ENCODE results near the gene ELMO1.

Gene ELMO1

DNA sequence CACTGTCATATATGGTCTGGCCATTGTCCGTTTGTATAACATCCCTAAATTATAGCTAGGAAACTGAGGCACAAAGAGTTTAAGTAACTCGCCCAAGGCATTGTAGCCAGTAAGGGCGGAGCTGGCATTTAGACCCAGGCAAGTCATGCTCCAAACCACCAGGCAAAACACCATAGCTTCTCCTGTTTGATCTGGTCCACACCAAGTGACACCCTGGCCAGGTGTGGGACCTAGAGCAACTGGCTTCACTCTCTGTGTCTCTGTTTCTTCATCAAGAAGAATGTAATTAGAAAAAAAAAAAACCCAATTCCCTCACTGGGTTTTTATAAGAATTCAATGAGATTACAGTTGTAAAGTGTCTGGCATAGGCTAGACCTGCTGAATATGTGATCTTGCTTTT lies 639.2 kb downstream of the ELMO1 start:
- H3K4me1 ChIP-seq (ENCODE audit: control insufficient read depth, insufficient read depth, low read length) = no peaks in the 10 kb centered on the region; the same call in 1 of the 2 replicates
- H3K9ac ChIP-seq (ENCODE audit: low read depth, low read length) = no peak overlapping the region
- no peak overlapping the region for H3K27ac ChIP-seq (ENCODE audit: low read depth, low read length)
- H3K27me3 ChIP-seq (ENCODE audit: control insufficient read depth, insufficient read depth, low read length) = no peaks in the 10 kb centered on the region
- no peaks in the 10 kb centered on the region for H3K36me3 ChIP-seq (ENCODE audit: control insufficient read depth, insufficient read depth, low read length)
- H3K4me3 ChIP-seq (ENCODE audit: low read depth, low read length) = no peak overlapping the region
- no peaks in the 10 kb centered on the region for H3K9me3 ChIP-seq (ENCODE audit: control insufficient read depth, insufficient read depth, low read length)

DNA sequence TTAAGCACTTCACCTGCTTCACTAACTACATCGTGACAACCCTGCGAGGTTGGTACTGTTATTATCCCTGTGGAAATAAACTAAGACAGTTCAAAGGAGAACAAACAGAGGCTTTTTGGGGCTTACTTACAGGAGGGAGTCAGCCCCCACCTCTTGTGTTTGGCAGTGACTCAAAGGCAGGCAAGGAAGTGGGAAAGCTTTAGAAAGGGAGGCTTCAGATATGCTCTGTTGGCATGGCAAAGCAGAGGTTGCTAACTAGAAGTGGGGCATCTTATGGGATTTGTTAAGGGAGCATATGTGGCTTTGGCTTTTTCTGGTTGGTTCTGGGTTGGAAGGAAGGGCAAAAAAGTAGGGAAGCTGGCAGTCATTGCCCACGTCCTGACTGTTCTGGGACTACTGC lies 639.6 kb downstream of the ELMO1 start:
- H3K4me1 ChIP-seq (ENCODE audit: control insufficient read depth, insufficient read depth, low read length) = no peaks in the 10 kb centered on the region; the same call in 1 of the 2 replicates
- H3K9ac ChIP-seq (ENCODE audit: low read depth, low read length) = no peak overlapping the region
- H3K27me3 ChIP-seq (ENCODE audit: control insufficient read depth, insufficient read depth, low read length) = no peaks in the 10 kb centered on the region
- no peaks in the 10 kb centered on the region for H3K9me3 ChIP-seq (ENCODE audit: control insufficient read depth, insufficient read depth, low read length)
- no peak overlapping the region for H3K4me3 ChIP-seq (ENCODE audit: low read depth, low read length)
- no peak overlapping the region for H3K27ac ChIP-seq (ENCODE audit: low read depth, low read length)
- no peaks in the 10 kb centered on the region for H3K36me3 ChIP-seq (ENCODE audit: control insufficient read depth, insufficient read depth, low read length)

DNA sequence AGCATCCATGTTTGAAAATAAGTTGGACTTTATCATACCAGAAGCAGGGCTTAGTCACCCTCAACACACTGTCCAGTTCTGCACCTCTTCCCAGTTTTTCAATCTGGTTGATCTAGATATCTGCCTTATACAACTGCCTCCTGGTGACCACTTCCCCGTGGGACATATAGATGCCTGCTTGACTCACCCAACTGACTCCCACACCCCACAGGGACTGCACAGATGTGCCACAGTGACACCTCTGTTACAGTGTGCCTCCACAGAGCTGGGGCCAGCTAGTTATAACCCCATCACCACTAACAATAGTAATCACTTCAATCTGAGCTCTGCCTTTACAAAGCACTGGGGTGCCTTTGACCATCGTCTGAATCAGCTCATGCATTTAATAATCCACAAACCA lies 641.8 kb downstream of the ELMO1 start:
- no peaks in the 10 kb centered on the region for H3K9me3 ChIP-seq (ENCODE audit: control insufficient read depth, insufficient read depth, low read length)
- H3K36me3 ChIP-seq (ENCODE audit: control insufficient read depth, insufficient read depth, low read length) = no peaks in the 10 kb centered on the region
- H3K4me1 ChIP-seq (ENCODE audit: control insufficient read depth, insufficient read depth, low read length) = no peaks in the 10 kb centered on the region; the same call in 1 of the 2 replicates
- H3K9ac ChIP-seq (ENCODE audit: low read depth, low read length) = no peak overlapping the region
- H3K27me3 ChIP-seq (ENCODE audit: control insufficient read depth, insufficient read depth, low read length) = no peaks in the 10 kb centered on the region
- H3K4me3 ChIP-seq (ENCODE audit: low read depth, low read length) = no peak overlapping the region
- H3K27ac ChIP-seq (ENCODE audit: low read depth, low read length) = no peak overlapping the region

All from HUES48 (cell line).